HCT116 (cell line): Measurements from ENCODE around the gene ALOX12B. TPM values are rescaled to one million over a fixed set of nuclear protein-coding genes. Genes with fewer than 3 reads are reported as not detected.

Source experiments
- ATAC-seq: fragments of 200-7000 bp; cut with Tn5 transposase; 2 replicates; pipeline ENCODE4 v1.9.1; 2020; ENCODE audit warnings: mild to moderate bottlenecking, moderate library complexity
- BruUV-seq: library from RNA; stranded (reverse); fragments of 400-500 nt; replicated peaks from 2 replicates; lab custom pipeline; 2021; lab: Mats Ljungman, UMichigan
- CTCF ChIA-PET: fragments of 300-600 bp; sonication (Branson Sonifier 250); formaldehyde crosslinking; loops from one replicate; lab custom pipeline; 2021; ENCODE audit warnings: antibody characterized with exemption; lab: Charles Lee
- POLR2A ChIA-PET: fragments of 300-600, 350-600 bp; sonication (Branson Sonifier 250); formaldehyde crosslinking; loops from one replicate; lab custom pipeline; 2021; ENCODE audit warnings: antibody characterized with exemption; lab: Charles Lee
- RAD21 ChIA-PET, 2 experiments: fragments of 300-600 bp; sonication (Branson Sonifier 250); formaldehyde crosslinking; loops; one replicate each; lab custom pipeline; 2023; ENCODE audit warnings: low total read pairs in 2 of 2; ENCODE audit not compliant: uncharacterized antibody in 2 of 2, unreplicated experiment in 2 of 2, low non-redundant PET in 1 of 2; lab: Charles Lee
- DNase-seq: peaks from one replicate; pipeline ENCODE4 v3.0.0-alpha.2; 2010; ENCODE audit warnings: low read depth, low spot score
- H2AFZ ChIP-seq: fragments of 200-600 bp; shearing (Covaris generic), sonication (generic); 2 replicates; pipeline ENCODE4 v1.6.1; 2017; ENCODE audit warnings: low read depth, mixed run types, mixed read lengths, antibody characterized with exemption, low read length; ENCODE audit not compliant: poor library complexity, severe bottlenecking
- H3K27ac ChIP-seq: 2 replicates; pipeline ENCODE4 v1.5.1; 2012; ENCODE audit warnings: low read depth, low read length
- H3K27me3 ChIP-seq: fragments of 200-600 bp; sonication (generic); 2 replicates; pipeline ENCODE4 v1.6.1; 2016; ENCODE audit warnings: mixed run types, low read length, mixed read lengths; ENCODE audit not compliant: insufficient read depth
- H3K36me3 ChIP-seq, 2 experiments: fragments of 200-500 bp in 1 of 2; fragments of 200-600 bp in 1 of 2; sonication (Bioruptor generic) in 1 of 2; sonication (generic) in 1 of 2; 2 replicates each; pipeline versions ENCODE4 v1.5.1 to v1.6.1; 2014 to 2016; ENCODE audit warnings: low read length in 2 of 2, inconsistent platforms in 1 of 2, mixed read lengths in 1 of 2, mixed run types in 1 of 2; ENCODE audit not compliant: insufficient read depth in 2 of 2, control insufficient read depth in 1 of 2
- H3K4me1 ChIP-seq, 2 experiments: fragments of 200-600 bp in 1 of 2; sonication (generic) in 1 of 2; 2 replicates each; pipeline versions ENCODE4 v1.5.1 to v1.6.1; 2012 to 2017; ENCODE audit warnings: low read length in 2 of 2, inconsistent platforms in 1 of 2, mild to moderate bottlenecking in 1 of 2, mixed read lengths in 1 of 2, mixed run types in 1 of 2, moderate library complexity in 1 of 2; ENCODE audit not compliant: insufficient read depth in 2 of 2, control insufficient read depth in 1 of 2
- H3K4me2 ChIP-seq: fragments of 200-600 bp; sonication (generic); 2 replicates; pipeline ENCODE4 v1.6.1; 2017; ENCODE audit warnings: mixed run types, low read length, mixed read lengths
- H3K4me3 ChIP-seq, 2 experiments: fragments of 200-600 bp in 1 of 2; sonication (generic) in 1 of 2; replicated peaks in 1 of 2; 2 replicates each; pipeline ENCODE4 v1.5.1; 2011 to 2016; ENCODE audit warnings: low read length in 2 of 2, control low read depth in 1 of 2, low read depth in 1 of 2, mild to moderate bottlenecking in 1 of 2, mixed read lengths in 1 of 2, mixed run types in 1 of 2
- H3K79me2 ChIP-seq: fragments of 200-600 bp; sonication (generic); 2 replicates; pipeline ENCODE4 v1.6.1; 2017; ENCODE audit warnings: mild to moderate bottlenecking, mixed run types, low read length, moderate library complexity, mixed read lengths; ENCODE audit not compliant: insufficient read depth
- H3K9ac ChIP-seq: fragments of 200-600 bp; sonication (generic); 2 replicates; pipeline ENCODE4 v1.6.1; 2016; ENCODE audit warnings: low read length, mixed read lengths
- H3K9me2 ChIP-seq: fragments of 200-600 bp; sonication (generic), shearing (Covaris generic); 2 replicates; pipeline ENCODE4 v1.6.1; 2017; ENCODE audit warnings: mixed run types, mild to moderate bottlenecking, moderate library complexity; ENCODE audit not compliant: insufficient read depth
- H3K9me3 ChIP-seq, 2 experiments: fragments of 200-500 bp in 1 of 2; fragments of 200-600 bp in 1 of 2; sonication (Bioruptor generic) in 1 of 2; sonication (generic) in 1 of 2; 2 replicates each; pipeline ENCODE4 v1.6.1; 2014 to 2017; ENCODE audit warnings: low read length in 2 of 2, mixed read lengths in 2 of 2, inconsistent platforms in 1 of 2, low read depth in 1 of 2, mild to moderate bottlenecking in 1 of 2, mixed run types in 1 of 2, moderate library complexity in 1 of 2; ENCODE audit not compliant: control insufficient read depth in 1 of 2, insufficient read depth in 1 of 2
- H4K20me1 ChIP-seq: fragments of 200-600 bp; sonication (generic), shearing (Covaris generic); 2 replicates; pipeline ENCODE4 v1.6.1; 2017; ENCODE audit warnings: mixed run types, mild to moderate bottlenecking, moderate library complexity; ENCODE audit not compliant: insufficient read depth
- CBX3 ChIP-seq: IDR thresholded peaks from 2 replicates; pipeline ENCODE4 v1.6.1; 2012; ENCODE audit warnings: low read depth
- EZH2 ChIP-seq: fragments of 200-600 bp; sonication (generic); IDR thresholded peaks from 2 replicates; pipeline ENCODE4 v1.6.1; 2017; ENCODE audit warnings: antibody characterized with exemption, mixed run types
- EZH2phosphoT487 ChIP-seq: fragments of 200-600 bp; IDR thresholded peaks from 2 replicates; pipeline ENCODE4 v1.6.1; 2018; ENCODE audit warnings: antibody characterized with exemption, borderline replicate concordance
- FOSL1 ChIP-seq: IDR thresholded peaks from 2 replicates; pipeline ENCODE4 v1.6.1; 2012; ENCODE audit warnings: low read depth
- MAX ChIP-seq: IDR thresholded peaks from 2 replicates; pipeline ENCODE4 v1.6.1; 2012
- POLR2A ChIP-seq: IDR thresholded peaks from 2 replicates; pipeline ENCODE4 v1.7.0; 2011; ENCODE audit warnings: borderline replicate concordance; ENCODE audit not compliant: insufficient read depth, insufficient read length; ENCODE audit errors: extremely low read depth
- POLR2AphosphoS5 ChIP-seq: IDR thresholded peaks from 2 replicates; pipeline ENCODE4 v1.6.1; 2011; ENCODE audit warnings: mild to moderate bottlenecking, low read depth, low read length, moderate library complexity
- RAD21 ChIP-seq: IDR thresholded peaks from 2 replicates; pipeline ENCODE4 v1.6.1; 2012; ENCODE audit warnings: low read depth, mild to moderate bottlenecking
- SIN3A ChIP-seq: IDR thresholded peaks from 2 replicates; pipeline ENCODE4 v1.6.1; 2012; ENCODE audit warnings: low read depth
- SP1 ChIP-seq: IDR thresholded peaks from 2 replicates; pipeline ENCODE4 v1.6.1; 2012; ENCODE audit warnings: low read depth
- SRF ChIP-seq: IDR thresholded peaks from 2 replicates; pipeline ENCODE4 v1.6.1; 2012; ENCODE audit warnings: low read depth
- YY1 ChIP-seq: IDR thresholded peaks from 2 replicates; pipeline ENCODE4 v1.6.1; 2011; ENCODE audit warnings: low read length, low read depth, moderate library complexity, mild to moderate bottlenecking; ENCODE audit not compliant: insufficient replicate concordance; ENCODE audit errors: extremely low read depth
- ZNF274 ChIP-seq: fragments of 200-500 bp; sonication (Bioruptor generic); IDR thresholded peaks from 2 replicates; pipeline ENCODE4 v1.6.1; 2014; ENCODE audit warnings: mild to moderate bottlenecking, low read depth, low read length, inconsistent platforms
- intact Hi-C: fragments of 100-400 bp; cut with micrococcal nuclease; formaldehyde crosslinking; loops from 2 replicates; pipeline ENCODE4 v1.10.0; 2022
- total RNA-seq: library from RNA; stranded (reverse); gene quantifications from one replicate; pipeline ENCODE4 v1.2.1, GENCODE V29; 2021; ENCODE audit not compliant: unreplicated experiment
- TF ChIP-seq, protein P1 (sequence below): IDR thresholded peaks from 2 replicates; pipeline ENCODE4 v1.6.1; 2011; ENCODE audit warnings: mild to moderate bottlenecking, low read length, moderate library complexity; ENCODE audit not compliant: insufficient replicate concordance; ENCODE audit errors: extremely low read depth
- TF ChIP-seq, protein P2 (sequence below): IDR thresholded peaks from 2 replicates; pipeline ENCODE4 v1.6.1; 2012

The ALOX12B gene
- total RNA-seq, 1 experiment from 2014 or later = 3.8 TPM

GRCh38 chr17:8084250-8084649 is 3.3 kb downstream of the ALOX12B start:
- Histone ChIP-seq H3K9ac (no peak overlapping the region), H3K36me3 (no peaks in the 10 kb centered on the region), H3K79me2 (peaks cover 4% of the 10 kb centered on the region; the same call in 1 of the 2 replicates), H3K4me3 (no peak overlapping the region), H3K4me1 (peaks cover 4 to 27% of the 10 kb centered on the region in 2 experiments), H3K9me3 (no peaks in the 10 kb centered on the region), H4K20me1 (no peaks in the 10 kb centered on the region), H3K9me2 (no peaks in the 10 kb centered on the region), H3K27me3 (no peaks in the 10 kb centered on the region), H2AFZ (no peak overlapping the region), H3K27ac (no peak overlapping the region), H3K4me2 (no peak overlapping the region)
- ATAC-seq (no peak), DNase-seq (no peak)
- intact Hi-C loops = no loop called here
- TF ChIP-seq, protein P1, sequence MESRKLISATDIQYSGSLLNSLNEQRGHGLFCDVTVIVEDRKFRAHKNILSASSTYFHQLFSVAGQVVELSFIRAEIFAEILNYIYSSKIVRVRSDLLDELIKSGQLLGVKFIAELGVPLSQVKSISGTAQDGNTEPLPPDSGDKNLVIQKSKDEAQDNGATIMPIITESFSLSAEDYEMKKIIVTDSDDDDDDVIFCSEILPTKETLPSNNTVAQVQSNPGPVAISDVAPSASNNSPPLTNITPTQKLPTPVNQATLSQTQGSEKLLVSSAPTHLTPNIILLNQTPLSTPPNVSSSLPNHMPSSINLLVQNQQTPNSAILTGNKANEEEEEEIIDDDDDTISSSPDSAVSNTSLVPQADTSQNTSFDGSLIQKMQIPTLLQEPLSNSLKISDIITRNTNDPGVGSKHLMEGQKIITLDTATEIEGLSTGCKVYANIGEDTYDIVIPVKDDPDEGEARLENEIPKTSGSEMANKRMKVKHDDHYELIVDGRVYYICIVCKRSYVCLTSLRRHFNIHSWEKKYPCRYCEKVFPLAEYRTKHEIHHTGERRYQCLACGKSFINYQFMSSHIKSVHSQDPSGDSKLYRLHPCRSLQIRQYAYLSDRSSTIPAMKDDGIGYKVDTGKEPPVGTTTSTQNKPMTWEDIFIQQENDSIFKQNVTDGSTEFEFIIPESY = no peak
- TF ChIP-seq ZNF274 (no peak), SIN3A (no peak), EZH2 (no peak), RAD21 (no peak)
- ChIA-PET POLR2A (no interaction called here), CTCF (interaction anchor here (1.9 to 2.1 kb wide), 2 partner anchors 9 to 10 kb away, joined by 9 read pairs; no protein-coding TSS in a partner anchor), RAD21 (no interaction called here)
- BruUV-seq = no TSS peak

- DNase-seq (no peak), ATAC-seq (no peak)
- Histone ChIP-seq H3K4me1 (peaks cover 2 to 25% of the 10 kb centered on the region in 2 experiments; a peak in 3 of 4 replicates), H3K9ac (no peak overlapping the region), H3K4me3 (no peak overlapping the region), H4K20me1 (no peaks in the 10 kb centered on the region), H3K79me2 (peaks cover 4% of the 10 kb centered on the region; the same call in 1 of the 2 replicates), H3K4me2 (no peak overlapping the region), H3K9me3 (no peaks in the 10 kb centered on the region), H3K27me3 (no peaks in the 10 kb centered on the region), H3K9me2 (no peaks in the 10 kb centered on the region), H3K27ac (no peak overlapping the region), H2AFZ (no peak overlapping the region), H3K36me3 (no peaks in the 10 kb centered on the region)
- intact Hi-C loops = no loop called here
- CTCF ChIA-PET = no interaction called here
- no TSS peak for BruUV-seq
- RAD21 ChIA-PET = no interaction called here
- POLR2A ChIA-PET = no interaction called here
- TF ChIP-seq POLR2AphosphoS5 = no peak
- no peak for TF ChIP-seq CBX3
- TF ChIP-seq, protein P2, sequence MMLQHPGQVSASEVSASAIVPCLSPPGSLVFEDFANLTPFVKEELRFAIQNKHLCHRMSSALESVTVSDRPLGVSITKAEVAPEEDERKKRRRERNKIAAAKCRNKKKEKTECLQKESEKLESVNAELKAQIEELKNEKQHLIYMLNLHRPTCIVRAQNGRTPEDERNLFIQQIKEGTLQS = no peak
- TF ChIP-seq YY1 = no peak
- no peak for TF ChIP-seq POLR2A
- TF ChIP-seq SP1 = no peak
- TF ChIP-seq, protein P1 = no peak
- no peak for TF ChIP-seq EZH2phosphoT487
- TF ChIP-seq SRF = no peak
- no peak for TF ChIP-seq FOSL1
- no peak for TF ChIP-seq MAX
These were observed 5.2 kb downstream of the ALOX12B start for GRCh38 chr17:8082292-8082691.
